ENCODE data around the gene SOX18. TPM values are rescaled to one million over a fixed set of nuclear protein-coding genes. Genes with fewer than 3 reads are reported as not detected.

SOX18 gene
- total RNA-seq, 6 donors from 2014 or later, result 6.3 to 138 (median 37.7) TPM

DNA sequence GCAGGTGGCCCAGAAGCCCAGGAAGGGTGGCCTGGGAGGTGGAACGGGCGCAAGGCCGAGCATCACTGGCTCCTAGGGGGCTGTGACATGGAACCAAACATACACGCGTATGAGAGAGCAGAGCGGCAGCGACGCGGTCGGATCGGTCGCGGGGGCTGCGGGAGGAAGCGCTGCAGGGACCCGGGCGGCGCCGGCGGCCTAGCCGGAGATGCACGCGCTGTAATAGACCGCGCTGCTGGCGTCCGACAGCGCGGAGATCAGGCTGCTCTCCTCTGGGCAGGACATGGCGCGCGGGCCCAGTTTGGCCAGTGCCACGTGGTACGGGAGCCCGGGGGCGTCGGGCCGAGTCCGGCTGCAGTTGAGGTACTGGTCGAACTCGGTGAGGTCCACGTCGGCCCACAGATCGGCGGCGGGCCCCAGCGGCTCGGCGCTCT lies 1.5 kb downstream of the SOX18 start:
- no peaks in the 10 kb centered on the region for H3K9me3 ChIP-seq
- ATAC-seq (ENCODE audit: low FRiP score in 2 of 2) (no peak), DNase-seq (peak in 1 of 2 donors; percentile 82)
- peak overlapping the region; percentile 53 to 88 (median 60) for H3K27ac ChIP-seq
- H3K27me3 ChIP-seq, result peaks cover 0 to 33% (median 13%) of the 10 kb centered on the region in 4 donors
- peaks cover 0 to 17% (median 7%) of the 10 kb centered on the region in 4 donors for H3K36me3 ChIP-seq
- H3K4me3 ChIP-seq, result peak overlapping the region; percentile 26 to 66 (median 46)
- peaks cover 9 to 56% (median 30%) of the 10 kb centered on the region in 4 donors for H3K4me1 ChIP-seq
- 32 to 57% methylated on average over 27 to 30 of the region's 49 CpGs for WGBS, 2 donors
- TF ChIP-seq EP300 (IDR thresholded peaks at IDR 0.05) (no peak), POLR2A (IDR thresholded peaks at IDR 0.05) (no peak)

DNA sequence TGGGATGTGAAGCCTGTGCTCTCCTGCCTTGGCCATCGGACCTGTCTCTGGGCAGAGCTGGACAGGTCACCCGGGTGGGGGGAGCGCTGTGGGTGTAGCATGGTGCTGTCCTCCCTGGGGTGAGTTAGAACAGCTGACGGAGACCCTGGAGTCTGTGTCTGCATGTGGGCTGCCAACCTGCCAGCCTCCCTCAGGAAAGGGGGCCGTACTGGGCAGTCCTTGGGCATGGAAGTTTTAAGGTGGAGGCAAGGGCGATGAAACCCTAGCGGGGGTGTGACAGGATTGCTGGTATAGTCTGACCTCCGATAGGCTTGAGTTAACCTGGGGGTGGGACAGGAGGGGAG lies 2.4 kb downstream of the SOX18 start:
- TF ChIP-seq POLR2AphosphoS5 (IDR thresholded peaks at IDR 0.05) (no peak), POLR2A (IDR thresholded peaks at IDR 0.05) (no peak), EP300 (IDR thresholded peaks at IDR 0.05) (no peak)
- TF ChIP-seq, protein P1, sequence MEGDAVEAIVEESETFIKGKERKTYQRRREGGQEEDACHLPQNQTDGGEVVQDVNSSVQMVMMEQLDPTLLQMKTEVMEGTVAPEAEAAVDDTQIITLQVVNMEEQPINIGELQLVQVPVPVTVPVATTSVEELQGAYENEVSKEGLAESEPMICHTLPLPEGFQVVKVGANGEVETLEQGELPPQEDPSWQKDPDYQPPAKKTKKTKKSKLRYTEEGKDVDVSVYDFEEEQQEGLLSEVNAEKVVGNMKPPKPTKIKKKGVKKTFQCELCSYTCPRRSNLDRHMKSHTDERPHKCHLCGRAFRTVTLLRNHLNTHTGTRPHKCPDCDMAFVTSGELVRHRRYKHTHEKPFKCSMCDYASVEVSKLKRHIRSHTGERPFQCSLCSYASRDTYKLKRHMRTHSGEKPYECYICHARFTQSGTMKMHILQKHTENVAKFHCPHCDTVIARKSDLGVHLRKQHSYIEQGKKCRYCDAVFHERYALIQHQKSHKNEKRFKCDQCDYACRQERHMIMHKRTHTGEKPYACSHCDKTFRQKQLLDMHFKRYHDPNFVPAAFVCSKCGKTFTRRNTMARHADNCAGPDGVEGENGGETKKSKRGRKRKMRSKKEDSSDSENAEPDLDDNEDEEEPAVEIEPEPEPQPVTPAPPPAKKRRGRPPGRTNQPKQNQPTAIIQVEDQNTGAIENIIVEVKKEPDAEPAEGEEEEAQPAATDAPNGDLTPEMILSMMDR (IDR thresholded peaks at IDR 0.05), result no peak
- peak overlapping the region; percentile 35 to 88 (median 54) for H3K27ac ChIP-seq

DNA sequence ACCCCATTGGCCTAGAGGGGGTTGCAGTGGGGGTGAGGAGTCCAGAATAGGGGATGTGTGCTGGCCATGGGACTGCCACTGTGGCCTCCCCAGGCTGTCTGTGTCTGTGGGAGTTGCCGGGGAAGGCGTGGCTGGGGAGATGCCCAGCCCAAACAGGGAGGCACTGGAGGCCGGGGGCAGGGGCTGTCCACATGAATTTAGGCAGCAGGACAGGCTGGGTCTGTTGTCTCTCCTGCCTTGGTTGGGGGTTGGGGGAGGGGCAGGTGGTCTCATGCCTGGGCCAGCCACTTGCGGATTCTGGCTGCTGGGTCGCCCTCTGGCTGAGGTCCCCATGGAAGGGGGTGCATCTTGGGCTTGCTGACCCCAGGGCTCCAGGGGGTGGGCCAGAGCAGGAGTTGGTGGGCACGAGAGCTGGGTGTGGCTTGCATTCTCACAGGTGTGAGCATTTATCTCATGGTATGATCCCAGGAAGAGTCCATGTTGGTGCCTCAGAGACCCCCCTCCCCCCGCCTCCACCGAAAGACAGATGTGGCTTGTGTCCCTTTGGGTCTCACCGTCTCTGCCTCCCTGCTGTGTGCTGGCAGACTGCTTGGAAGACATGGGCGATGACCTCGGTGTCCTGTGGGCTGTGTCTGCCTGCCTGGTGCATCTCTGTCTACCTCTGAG lies 4.0 kb downstream of the SOX18 start:
- Histone ChIP-seq H3K4me1 (peaks cover 27 to 64% (median 36%) of the 10 kb centered on the region in 4 donors), H3K9me3 (no peaks in the 10 kb centered on the region), H3K27ac (peak overlapping the region; percentile 56 to 88 (median 68)), H3K4me3 (peak overlapping the region in 3 of 4 donors; percentile 4 to 66 (median 40)), H3K27me3 (peaks cover 0 to 43% (median 20%) of the 10 kb centered on the region in 4 donors), H3K36me3 (peaks cover 0 to 17% (median 7%) of the 10 kb centered on the region in 4 donors)
- DNase-seq, result peak in 1 of 2 donors; percentile 33
- TF ChIP-seq POLR2AphosphoS5 (IDR thresholded peaks at IDR 0.05) (no peak), POLR2A (IDR thresholded peaks at IDR 0.05) (peak in 1 of 4 donors; percentile 5)
- peak in 1 of 2 donors; percentile 2 for ATAC-seq (ENCODE audit: low FRiP score in 2 of 2)
- WGBS, 2 donors, result 58 to 62% methylated on average over 6 to 11 of the region's 11 CpGs

More for the DNA sequence above, 2.4 kb downstream of the SOX18 start:
- peak overlapping the region; percentile 15 to 66 (median 46) for H3K4me3 ChIP-seq
- DNase-seq (no peak), ATAC-seq (ENCODE audit: low FRiP score in 2 of 2) (no peak)
- WGBS, 2 donors, result 73 to 79% methylated on average over 7 to 8 of the region's 8 CpGs
- H3K9me3 ChIP-seq, result no peaks in the 10 kb centered on the region
- H3K36me3 ChIP-seq, result peaks cover 0 to 17% (median 7%) of the 10 kb centered on the region in 4 donors
- H3K4me1 ChIP-seq, result peaks cover 13 to 52% (median 27%) of the 10 kb centered on the region in 4 donors
- peaks cover 0 to 38% (median 14%) of the 10 kb centered on the region in 4 donors for H3K27me3 ChIP-seq

DNA sequence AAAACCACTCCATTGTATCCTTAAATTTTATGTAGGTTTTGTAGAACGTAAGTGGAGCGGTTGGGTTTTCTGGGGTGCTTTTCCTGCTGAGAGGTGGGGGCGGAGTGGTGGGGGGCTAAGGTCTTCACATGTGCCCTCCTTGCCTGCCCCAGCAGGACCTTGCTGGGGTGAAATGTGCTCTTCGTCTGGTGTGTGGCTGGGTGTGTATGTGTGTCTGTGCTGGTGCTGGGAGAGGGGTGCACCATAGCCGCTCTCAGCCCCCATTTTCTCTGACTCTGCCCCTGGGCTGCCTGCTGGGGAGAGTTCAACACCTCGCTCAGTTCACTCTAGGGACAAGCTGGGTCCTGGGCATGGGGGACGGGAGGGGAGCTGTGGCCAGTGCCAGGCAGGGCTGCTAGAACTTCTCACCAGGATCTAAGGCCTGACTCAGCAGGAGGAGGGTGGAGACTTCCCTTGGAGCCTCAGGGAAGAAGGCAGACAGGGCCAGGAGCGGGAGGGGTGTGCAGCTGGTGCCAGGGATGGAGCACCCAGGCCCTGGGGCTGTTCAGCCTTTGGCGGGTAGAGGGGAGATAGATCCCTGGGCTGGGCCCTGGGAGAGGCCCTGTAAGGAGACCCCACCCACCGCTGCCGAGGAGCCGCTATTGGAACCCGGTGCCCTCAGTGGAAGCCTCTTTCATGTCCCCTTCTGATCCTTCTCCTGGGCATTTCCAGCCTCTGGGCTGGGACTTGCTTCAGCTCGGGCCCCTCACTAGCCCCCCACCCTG lies 4.8 kb downstream of the SOX18 start:
- H3K9me3 ChIP-seq, result no peaks in the 10 kb centered on the region
- ATAC-seq (ENCODE audit: low FRiP score in 2 of 2) (peak in 1 of 2 donors; percentile 65), DNase-seq (peak in 1 of 2 donors; percentile 64)
- H3K27me3 ChIP-seq, result peaks cover 0 to 41% (median 19%) of the 10 kb centered on the region in 4 donors
- TF ChIP-seq POLR2A (IDR thresholded peaks at IDR 0.05) (no peak), EP300 (IDR thresholded peaks at IDR 0.05) (no peak), POLR2AphosphoS5 (IDR thresholded peaks at IDR 0.05) (peak in 1 of 2 donors; percentile 38)
- H3K27ac ChIP-seq, result peak overlapping the region; percentile 56 to 88 (median 68)
- H3K4me1 ChIP-seq, result peaks cover 29 to 65% (median 37%) of the 10 kb centered on the region in 4 donors
- 67 to 77% methylated on average over 12 to 14 of the region's 14 CpGs for WGBS, 2 donors
- H3K36me3 ChIP-seq, result peaks cover 0 to 17% (median 7%) of the 10 kb centered on the region in 4 donors
- peak overlapping the region in 2 of 4 donors; percentile 4 to 66 for H3K4me3 ChIP-seq

DNA sequence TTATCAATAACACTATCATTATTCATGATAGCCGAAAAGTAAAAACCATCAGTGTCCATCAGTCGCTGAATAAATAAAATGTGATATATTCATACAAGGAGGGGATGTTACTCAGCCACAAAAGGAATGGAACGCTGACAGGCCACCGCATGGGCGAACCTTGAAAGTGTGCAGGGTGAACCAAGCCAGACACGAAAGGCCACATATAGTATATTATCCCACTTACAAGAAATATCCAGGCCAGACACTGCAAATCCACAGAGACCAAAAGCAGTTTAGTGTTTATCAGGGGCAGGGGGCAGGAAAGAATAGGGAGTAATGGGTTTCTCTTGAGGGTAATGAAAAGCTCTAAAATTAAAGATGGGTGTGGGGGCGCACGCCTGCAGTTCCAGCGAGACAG lies 5.7 kb downstream of the SOX18 start:
- peaks cover 0 to 17% (median 7%) of the 10 kb centered on the region in 4 donors for H3K36me3 ChIP-seq
- peaks cover 36 to 65% (median 42%) of the 10 kb centered on the region in 4 donors for H3K4me1 ChIP-seq
- DNase-seq (no peak), ATAC-seq (ENCODE audit: low FRiP score in 2 of 2) (no peak)
- H3K27me3 ChIP-seq, result peaks cover 0 to 36% (median 16%) of the 10 kb centered on the region in 4 donors
- no peak overlapping the region for H3K4me3 ChIP-seq
- H3K27ac ChIP-seq, result peak overlapping the region in 2 of 4 donors; percentile 38 to 88
- WGBS, 2 donors, result 85 to 87% methylated on average over 9 of the region's 9 CpGs
- no peak for TF ChIP-seq POLR2A (IDR thresholded peaks at IDR 0.05)
- TF ChIP-seq, protein P1 (IDR thresholded peaks at IDR 0.05), result no peak
- no peak for TF ChIP-seq POLR2AphosphoS5 (IDR thresholded peaks at IDR 0.05)
- no peak for TF ChIP-seq EP300 (IDR thresholded peaks at IDR 0.05)
- no peaks in the 10 kb centered on the region for H3K9me3 ChIP-seq

Measured in upper lobe of left lung (tissue), 6 donors.